KBM-7 (cell line): ENCODE data around the gene TIE1.

Experiments used
- DNase-seq: peaks from one replicate; pipeline ENCODE4 v3.0.0-alpha.2; 2015
- in situ Hi-C: fragments of 300-500 bp; cut with MboI; formaldehyde crosslinking; loops from 2 replicates; pipeline ENCODE4 v1.14.3; 2020; ENCODE audit warnings: low sequenced_read_pairs, low pct_unique_long_range_greater_than_20kb, mixed read lengths

Gene TIE1

DNA sequence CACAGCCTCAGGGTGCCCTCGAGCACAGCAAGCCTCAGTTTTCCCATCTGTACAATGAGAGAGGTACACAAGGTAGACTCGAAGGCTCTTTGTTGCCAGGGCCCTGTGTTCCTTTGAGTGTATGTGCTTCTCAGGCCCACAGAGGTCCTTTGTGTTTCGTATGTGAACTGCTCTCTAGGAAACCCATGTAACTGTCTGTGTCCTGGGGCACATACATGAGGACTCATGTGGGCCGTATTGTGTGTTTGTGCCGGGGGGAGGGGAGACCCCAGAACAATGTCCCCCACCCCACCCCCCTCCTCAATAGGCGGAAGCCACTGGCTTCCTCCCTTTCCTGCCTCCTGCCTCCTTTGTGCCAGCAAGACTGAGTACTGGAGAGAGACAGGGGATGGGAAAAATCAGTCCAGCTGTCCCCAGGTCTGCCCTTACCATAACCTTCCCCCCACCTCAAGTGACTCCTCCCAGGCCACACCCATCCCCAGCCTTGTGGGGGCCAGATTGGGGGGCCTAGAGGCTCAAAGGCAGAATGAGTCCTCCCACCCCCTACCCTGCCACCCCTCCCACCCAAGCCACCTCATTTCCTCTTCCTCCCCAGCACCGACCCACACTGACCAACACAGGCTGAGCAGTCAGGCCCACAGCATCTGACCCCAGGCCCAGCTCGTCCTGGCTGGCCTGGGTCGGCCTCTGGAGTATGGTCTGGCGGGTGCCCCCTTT, at the start of gene TIE1:
Gene TIE1 (plus strand): TSS at position 605 of the 717 bp plus-strand sequence. CDS start 90 bp downstream, at position 695.
- DNase-seq = peak; percentile 42
- in situ Hi-C loops = no loop called here

DNA sequence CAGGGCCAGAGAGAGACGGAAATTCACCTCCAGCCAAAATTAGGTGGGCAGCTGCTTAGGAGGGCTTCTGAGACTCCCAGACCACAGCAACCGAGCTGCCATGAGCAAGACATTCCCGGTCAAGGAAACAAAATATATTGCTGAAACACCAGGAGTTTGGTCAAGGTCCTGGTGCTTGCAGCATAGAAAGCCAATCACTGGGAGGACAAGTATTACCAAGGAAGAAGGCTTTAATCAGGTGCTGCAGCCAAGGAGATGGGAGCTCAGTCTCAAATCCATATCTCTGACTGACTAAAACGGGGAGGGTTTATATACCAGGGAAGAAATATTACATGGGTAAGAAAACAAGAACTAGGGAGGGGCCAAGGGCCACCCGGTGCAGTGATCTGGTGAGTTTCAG, 49.8 kb upstream of the TIE1 start:
- in situ Hi-C loops = no loop called here

DNA sequence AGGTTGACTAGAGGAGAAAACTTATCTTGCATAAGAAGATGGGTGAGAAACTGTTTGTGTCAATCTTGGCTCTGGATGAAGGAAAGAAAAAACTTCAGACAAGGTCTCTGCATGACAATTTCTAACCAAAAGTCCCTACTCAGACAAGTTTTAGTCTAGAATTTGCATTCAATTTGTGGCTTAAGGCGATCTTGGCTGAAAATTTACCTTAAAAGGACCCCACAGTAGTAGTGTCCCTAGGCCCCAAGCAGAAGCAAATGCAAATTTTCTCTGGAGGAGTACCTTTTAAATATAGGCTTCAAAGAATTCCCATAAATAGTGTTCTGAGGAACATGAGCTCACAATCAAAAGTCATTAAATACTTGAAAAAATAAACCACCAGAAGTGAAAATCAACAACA, 48.6 kb upstream of the TIE1 start:
- in situ Hi-C loops = no loop called here

More for the DNA sequence above, 49.8 kb upstream of the TIE1 start:
- no peak for DNase-seq

DNA sequence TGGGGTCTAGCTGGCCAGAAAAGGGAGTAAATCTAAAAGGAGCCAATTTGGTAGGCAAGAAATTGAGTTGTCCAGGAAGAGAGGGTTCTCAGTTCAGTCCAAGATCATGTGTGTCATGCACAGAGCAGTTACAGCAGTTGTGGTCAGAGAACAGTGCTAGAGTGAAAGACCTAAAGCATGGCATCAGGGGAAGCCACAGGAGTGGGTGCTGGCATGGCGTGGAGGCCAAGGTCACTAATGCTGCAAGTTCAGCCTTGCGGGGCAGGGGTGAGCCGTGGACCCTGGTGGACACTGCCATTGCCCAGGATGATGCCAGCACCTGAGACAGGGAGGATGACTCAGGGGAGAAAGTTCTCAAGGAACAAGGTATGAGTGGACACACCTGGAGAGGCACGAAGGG, 47.6 kb upstream of the TIE1 start:
- in situ Hi-C loops = no loop called here
- DNase-seq = no peak

More for the DNA sequence above, 48.6 kb upstream of the TIE1 start:
- no peak for DNase-seq

DNA sequence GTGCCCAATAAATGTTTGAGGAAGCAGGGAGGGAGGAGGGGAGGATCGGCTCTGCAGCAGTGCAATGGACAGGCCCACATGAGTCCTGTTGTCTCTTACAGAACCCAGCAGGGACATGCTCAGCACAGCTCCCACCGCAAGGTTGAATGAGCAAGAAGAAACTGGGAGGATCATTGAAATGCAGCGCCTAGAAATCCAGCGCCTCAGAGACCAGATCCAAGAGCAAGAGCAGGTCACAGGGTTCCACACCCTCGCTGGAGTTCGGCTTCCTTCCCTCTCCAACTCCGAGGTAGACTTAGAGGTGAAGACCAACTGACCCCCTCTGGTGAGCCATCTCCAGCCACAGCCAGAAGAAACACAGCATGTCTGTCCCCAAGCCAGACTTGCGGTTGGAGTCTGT, 46.9 kb upstream of the TIE1 start:
- DNase-seq = no peak
- in situ Hi-C loops = no loop called here

DNA sequence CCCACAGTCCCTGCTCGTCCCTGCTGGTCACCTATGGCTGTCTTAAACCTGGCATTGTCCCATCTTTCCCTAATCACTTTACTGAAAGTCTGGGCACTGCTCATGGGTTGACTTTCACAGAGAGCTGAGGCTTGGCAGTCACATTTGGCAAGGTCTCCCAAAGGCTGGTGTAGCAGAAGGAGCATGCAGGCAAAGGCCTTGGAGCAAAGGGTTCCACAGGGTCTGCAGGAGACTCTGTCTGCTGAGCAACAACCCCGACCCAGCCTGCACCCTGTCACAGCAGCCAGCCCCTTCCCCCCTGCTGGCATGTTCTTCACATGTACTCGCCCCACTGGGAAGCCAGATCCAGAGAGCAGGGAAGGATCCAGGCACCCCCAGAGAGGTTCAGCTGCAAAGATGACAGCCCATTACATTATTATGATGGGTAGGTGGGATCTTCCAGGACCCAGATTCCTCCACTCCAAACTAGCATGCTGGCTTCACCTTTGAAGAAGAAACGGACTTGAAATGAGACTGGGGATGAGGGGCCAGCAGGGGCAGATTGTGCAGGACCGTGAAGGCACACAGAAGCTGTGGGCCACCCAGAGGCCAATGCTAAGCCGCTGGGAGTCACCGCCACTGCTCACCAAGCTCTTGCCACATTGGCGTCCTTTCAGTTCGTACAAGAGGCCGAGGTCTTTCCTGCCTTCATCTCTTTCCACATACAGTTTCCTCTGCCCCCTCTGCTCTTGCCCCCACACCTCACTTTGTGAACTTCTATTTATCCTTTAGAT, 45.2 kb upstream of the TIE1 start:
- in situ Hi-C loops = no loop called here
- DNase-seq = no peak

DNA sequence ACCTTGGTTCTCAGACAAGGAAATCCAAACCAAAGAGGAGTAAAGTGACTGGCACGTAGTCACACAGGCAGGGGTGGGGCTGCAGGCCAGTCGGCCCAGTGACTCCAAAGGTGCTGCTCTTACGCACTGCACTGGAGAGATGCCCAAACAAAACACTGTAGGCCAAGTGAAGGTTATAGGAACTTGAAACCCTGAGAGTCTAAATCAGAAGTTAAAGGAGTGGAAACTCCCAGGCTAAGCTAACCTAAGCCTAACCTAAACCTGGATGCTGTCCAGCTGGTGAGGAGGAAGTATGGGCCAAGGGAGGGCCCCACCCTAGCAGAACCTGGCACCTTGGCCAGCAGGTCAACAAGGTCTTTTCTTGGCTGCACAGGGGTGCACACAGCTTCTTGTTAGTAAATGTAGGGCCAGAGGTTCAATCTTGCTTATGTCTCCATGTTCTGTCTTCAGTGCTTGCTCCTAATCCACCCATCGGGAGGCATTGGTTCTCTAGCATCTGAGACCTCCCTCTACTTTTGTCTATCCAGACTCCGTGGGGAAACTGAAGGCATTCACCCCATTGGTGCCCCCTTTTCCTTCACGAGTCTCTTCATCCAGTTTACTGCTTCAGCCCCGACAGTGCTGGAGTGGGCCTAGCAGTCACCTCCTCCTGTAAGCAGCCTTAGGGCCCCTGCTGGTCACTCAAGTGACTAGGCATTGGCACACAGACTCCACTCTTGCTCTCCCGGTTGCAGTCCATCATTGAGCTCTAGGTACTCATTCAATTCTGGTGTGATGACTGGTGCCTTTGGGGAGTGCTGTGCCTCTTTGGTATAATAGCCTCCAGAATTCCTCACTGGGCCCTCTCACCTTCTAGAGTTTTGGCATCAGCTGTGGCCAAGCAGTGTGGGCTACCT, 43.9 kb upstream of the TIE1 start:
- in situ Hi-C loops = no loop called here
- no peak for DNase-seq

DNA sequence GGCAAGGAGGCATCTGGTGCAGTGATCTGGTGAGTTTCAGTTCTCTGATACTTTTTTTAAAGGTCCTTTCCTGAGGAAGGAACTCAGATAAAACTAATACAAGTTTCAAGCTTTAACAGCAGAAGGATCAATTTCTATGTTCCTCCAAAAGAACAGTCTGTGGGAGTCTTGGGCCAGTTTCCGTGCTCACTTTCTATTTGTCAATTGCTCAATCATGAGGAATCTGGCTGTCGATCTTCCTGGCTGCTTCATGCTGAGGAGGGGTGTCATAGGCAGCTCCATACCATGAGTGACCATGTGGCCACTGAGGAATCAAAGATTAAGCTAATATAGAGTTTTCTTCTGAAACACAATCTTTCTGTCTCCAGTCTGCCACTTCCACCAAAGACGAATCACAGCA, 42.4 kb upstream of the TIE1 start:
- DNase-seq = no peak
- in situ Hi-C loops = no loop called here

DNA sequence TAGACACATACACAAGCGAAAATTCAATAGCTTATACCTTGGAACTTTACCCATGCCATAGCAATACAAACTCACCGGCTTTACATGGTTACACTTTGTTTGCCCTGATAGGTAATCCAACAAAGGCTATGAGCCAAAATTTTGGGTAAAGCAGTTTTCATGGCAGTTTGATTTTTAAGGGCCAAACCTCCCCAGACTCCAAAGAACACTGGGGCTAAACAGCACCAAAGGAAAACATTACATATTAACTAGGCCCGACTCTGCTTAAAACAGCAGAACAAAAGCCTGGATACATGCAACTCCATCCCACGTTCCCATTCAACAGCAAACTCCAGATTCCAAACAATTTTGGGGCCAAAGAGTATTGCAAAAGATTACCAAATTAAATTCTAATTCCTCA, 35.4 kb upstream of the TIE1 start:
- DNase-seq = no peak
- in situ Hi-C loops = no loop called here

DNA sequence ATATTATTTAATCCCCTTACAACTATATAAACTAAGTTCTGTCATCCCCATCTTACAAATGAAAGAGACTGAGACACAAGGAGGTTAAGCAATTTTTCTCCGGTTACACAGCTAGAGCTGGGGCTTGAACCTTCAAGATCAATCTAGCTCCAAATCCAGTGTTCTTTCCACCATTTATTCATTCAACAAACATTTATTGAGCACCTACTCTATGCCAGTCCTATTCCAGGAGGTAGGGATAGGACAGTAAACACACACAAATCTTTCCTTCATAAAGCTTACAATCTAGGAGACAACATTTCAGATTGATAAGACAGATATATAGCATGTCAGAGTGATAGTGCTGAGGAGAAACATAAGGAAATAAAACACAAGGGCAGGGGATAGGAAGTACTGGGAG, 33.9 kb upstream of the TIE1 start:
- in situ Hi-C loops = no loop called here

DNA sequence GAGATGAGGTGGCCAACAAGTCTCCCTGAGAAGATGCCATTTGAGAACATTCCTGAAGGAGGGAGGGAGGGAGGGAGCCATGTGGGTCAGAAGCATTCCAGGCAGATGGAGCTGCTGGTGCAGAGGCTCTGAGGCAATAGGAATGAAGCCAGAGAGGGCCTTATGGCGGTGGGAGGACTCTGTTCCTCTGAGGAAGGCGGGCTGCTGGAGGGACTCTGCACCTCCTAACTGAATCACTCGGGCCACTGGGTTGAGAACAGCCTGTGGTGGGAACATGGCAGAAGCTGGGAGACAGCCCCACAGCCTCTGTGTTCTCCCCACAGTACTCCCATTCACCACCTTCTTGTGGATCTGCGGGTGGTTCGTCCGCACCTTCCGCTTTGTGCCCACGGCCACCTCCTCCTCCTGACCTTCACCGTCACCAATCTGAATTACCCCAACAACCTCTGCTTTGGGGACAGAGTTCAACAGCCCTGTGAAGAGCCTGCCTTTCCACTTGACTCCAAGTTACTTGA, 33.4 kb upstream of the TIE1 start:
- DNase-seq = no peak
- in situ Hi-C loops = no loop called here

More for the DNA sequence above, 33.9 kb upstream of the TIE1 start:
- no peak for DNase-seq

DNA sequence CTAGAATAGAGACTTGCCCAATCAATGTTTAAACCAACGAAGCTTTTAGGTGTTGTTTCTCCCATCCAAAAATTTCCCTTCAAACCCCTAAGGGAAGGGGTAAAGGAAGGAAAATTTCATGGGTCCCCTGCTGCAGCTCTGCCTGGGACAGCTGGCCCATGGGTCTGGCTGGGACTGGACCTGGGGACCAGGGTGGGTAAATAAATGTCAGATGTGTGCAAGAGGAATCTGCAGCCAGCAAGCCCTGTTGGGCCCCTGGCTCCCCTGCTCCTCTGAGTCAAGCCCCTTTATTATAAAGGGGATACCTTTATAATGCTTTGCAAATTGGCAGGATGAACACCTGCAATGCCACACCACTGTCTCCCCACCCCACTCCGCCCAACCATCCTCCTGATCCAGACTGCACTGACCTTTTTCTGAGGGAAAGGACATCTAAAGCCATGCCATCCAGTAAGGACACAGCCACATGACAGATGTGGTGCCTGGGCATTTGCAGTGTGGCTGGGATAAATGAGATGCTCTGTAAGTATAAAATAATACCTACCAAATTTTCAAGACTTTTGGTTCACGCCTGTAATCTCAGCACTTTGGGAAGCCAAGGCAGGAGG, 32.9 kb upstream of the TIE1 start:
- in situ Hi-C loops = no loop called here
- no peak for DNase-seq

DNA sequence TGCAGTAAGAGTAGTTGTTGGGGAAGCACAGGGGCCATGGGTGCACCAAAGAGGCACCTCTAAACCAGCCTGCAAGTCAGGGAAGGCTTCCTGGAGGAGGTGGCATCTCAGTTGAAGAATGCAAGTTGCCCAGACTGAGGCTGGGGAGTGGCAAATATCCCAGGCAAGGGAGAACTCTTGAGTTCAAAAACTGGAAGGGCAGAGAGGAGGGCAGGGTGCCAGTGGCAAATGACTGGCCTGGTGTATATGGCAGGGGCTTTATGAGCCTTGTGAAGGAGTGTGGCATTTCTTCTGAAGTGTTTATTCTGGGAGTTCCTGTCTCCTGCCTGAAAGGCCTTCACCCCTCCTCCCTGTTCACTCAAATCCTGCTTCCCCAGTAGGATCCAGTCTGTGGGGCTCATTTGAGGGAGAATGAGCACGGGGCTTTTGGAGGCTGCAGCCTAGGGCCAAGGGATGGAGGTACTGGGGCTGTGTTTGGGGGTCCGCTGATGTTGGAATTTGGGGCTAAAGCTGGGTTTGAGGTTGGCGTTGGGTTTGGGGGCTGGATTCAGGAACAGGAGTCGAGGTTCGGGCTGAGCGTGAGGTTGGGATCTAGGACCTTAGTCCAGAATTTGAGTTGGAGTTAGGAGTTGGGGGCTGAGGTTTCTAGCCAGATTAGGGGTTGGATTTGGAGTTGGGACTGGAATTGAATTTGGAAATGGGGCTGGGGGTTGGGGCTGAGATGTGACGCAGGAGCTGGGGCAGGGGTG, 31.0 kb upstream of the TIE1 start, which contains the start of gene TMEM125:
Gene TMEM125 (plus strand): TSS at position 357 of the 749 bp plus-strand sequence. CDS start 2,740 bp downstream, outside the sequence.
- DNase-seq = no peak
- in situ Hi-C loops = no loop called here

DNA sequence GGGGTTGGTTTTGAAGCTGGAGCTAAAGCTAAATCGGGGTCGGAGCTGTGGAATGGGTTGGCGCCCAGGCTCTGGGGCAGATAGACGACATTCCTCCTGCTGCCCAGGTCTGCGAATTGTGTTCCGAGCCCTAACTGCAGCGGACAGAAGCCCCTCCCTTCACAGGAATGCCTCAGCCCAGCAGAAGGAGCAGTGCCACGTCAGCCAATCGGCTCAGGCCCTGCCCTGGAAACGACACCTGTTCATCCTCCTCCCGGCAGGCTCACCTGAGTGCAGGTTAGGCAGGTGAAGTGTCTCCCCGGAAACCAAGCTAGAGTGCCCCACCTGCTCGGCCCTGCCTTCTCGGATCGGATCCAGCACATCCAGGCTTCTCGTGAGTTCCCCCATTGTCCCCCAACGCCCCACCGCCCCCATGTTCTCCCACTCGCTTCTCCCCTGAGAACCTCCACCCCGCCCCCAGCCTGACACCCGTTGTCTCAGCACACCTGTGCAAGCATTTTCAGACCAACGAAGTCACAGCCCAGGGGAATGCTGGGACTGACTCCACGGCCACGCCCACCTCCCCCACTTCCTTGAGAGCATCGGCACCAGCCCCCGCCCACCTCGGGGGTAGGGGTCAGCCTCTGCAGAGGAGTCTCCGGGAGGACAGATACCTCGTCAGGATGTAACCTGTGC, 30.2 kb upstream of the TIE1 start:
- DNase-seq = no peak
- in situ Hi-C loops = no loop called here

DNA sequence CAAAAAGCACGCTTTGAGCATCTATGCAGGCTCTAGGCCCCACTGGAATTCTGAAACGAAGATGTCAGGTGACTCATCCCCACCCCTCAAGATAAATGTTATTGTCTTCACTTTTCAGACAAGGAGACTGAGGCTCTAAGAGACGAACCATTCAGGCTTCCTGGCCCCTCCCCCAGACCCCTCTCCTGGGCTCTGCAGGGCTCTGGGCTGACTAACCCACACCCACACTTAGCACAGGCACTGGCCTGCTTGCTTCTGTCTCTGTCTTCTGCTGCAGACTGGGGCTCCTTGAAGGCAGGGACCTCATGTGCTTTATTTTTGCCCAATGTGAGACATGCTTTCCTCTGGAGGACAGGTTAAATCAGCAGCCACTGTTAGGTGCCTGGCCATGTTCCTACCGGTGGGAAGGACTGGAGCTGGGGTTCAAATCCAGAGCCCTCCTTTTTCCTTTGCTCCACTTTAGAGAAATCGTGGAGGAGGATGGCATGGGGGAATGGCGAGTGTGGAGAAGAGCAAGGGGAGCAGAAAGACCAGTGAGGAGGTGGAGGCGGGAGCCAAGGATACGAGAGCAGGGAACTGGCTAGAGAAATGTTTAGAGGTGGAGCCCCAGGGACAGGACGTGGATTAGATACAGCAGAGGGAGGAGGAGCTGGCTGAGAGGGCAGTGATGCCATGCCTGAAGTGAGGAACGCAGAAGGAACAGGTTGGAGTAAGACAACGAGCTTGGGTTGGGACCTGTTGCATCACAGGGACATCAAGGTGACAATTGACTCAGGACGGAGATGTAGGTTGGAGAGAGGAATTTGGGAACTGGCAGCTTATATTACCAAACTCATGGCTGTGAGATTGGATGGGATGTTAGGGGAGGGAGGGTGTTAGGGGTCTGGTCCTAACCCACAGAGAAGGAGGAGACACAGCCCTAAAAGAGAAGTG, 29.3 kb upstream of the TIE1 start:
- in situ Hi-C loops = no loop called here
- no peak for DNase-seq

DNA sequence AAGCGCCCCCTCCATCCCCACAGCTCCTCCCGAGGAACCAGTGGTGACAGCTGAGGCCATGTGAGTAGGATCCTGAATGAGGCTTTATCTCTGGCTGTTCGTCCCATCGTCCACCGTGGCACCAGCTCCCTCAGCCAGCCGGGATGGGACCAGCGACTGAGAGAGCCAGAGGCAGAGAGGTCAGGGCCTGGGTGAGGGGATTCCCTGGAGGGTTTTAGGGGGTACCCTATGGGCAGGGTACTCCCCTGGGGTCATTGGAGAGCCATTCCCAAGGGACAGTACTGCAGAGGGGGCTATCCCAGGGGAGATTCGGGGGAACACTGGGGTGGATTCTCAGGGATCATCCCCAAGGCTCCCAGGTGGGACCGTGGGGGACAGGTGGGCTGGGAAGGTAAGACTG, 28.6 kb upstream of the TIE1 start:
- in situ Hi-C loops = no loop called here
- DNase-seq = no peak
